ENCODE data around the gene KCTD21. TPM values are rescaled to one million over a fixed set of nuclear protein-coding genes. Genes with fewer than 3 reads are reported as not detected.
"Not testable (repeated sequence)": the region's sequence is repeated elsewhere in the genome, so short reads cannot be mapped to it uniquely, and the experiment has no call there.

KCTD21 gene, protein sequence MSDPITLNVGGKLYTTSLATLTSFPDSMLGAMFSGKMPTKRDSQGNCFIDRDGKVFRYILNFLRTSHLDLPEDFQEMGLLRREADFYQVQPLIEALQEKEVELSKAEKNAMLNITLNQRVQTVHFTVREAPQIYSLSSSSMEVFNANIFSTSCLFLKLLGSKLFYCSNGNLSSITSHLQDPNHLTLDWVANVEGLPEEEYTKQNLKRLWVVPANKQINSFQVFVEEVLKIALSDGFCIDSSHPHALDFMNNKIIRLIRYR
- 11.7 and 15.6 TPM in 2 replicates for total RNA-seq

DNA sequence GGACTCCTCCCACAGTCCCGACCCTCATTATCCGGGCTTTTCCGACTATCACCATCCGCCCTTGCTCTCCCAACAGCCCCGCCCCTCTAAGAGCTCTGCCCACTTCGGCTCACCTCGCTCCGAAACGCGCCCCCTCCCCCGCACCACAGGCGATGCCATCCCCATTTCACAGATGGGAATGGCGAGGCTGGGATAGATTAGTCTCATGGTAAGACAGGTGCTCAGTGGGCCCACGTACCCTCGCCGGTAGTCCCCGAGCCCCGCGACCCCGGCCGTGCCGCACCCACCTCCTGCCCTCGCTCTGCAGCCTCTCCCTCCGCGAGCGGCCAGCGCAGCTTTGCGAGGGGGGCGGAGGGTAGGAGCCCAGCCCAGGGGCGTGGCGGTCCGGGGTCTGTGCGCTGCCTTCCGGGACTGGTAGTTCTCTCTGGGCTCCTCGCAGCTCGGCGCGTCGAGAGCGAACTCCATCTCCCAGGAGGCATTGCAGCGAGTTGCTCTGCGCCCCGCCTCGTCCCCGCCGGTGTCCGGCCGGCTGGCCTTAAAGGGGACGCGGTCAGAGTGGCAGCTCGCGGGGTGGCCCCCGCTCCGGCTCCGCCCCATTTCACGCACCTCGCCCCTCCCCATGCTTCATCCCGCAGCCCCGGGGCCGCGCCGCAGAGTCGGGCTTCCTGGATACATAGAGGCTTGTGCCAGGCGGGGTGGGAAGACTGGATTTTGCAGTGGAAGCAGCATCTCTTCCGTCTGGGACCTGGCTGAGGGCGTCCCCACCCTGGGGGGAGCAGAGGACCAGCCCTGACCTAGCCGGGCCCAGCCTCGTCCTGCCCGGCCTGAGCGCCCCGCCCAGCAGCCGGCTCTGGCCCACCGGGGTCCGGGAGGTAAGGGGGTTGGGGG lies at the start of gene KCTD21, which contains the start of gene USP35:
Gene KCTD21 (minus strand): TSS at position 341 of the 888 bp plus-strand sequence. CDS start 14,072 bp downstream, outside the sequence.
Gene USP35 (plus strand): TSS at position 634 of the 888 bp plus-strand sequence. CDS start 7,327 bp downstream, outside the sequence.
- DNase-seq = peak; percentile 98

GRCh38 chr11:78237293-78238046 lies 49.0 kb upstream of the KCTD21 start:
- DNase-seq = no peak

DNA sequence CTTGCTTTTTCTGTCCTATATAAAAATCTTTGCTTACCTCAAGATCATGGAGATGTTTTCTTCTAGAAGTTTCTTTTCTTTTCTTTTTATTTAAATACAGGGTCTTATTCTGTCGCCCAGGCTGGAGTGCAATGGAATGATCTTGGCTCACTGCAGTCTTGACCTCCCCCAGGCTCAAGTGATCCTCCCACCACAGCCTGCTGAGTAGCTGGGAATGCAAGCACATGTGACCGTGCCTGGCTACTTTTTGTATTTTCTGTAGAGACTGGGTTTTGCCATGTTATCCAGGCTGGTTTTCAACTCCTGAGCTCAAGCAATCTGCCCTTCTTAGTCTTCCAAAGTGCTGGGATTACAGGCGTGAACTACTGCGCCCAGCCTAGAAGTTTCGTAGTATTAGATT lies 45.6 kb upstream of the KCTD21 start:
- DNase-seq = no peak

DNA sequence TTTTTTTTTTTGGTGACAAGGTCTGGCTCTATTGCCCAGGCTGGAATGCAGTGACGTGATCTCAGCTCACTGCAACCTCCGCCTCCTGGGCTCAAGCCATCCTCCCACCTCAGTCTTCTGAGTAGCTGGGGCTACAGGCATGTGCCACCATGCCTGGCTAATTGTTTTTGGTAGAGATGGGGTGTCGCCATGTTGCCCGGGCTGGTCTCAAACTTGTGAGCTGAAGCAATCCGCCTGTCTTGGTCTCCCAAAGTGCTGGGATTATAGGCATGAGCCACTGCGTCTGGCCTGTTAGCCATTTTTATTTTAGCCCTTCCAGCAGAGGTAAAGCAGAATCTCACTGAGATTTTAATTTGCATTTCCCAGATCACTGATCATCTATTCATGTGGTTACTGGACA lies 44.6 kb upstream of the KCTD21 start:
- DNase-seq = not testable (repeated sequence)

DNA sequence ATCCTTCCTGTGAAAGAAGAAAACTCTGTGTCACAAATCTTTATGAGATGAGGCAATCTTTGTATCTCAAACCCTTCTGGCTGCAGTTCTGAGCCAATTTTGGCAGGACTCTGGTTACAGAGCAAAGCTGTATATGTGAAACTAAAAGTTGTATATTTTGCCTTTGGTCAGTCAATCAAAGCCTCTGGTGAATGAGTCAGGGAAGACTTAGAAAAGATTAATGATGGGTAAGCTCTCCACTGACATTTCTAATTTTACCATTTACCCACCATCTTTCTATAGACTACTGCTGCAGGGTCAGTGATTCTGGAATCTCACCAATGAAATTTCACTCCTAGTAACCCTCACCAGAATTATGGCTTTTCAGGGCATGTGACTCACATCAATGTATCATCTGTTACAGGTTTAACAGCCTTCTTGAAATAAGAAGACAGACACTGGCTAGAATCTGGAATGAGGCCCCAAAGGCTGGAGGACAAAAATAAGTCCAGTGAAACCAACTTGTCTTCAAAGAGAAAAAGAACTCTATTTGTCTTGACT lies 43.6 kb upstream of the KCTD21 start:
- DNase-seq = no peak

DNA sequence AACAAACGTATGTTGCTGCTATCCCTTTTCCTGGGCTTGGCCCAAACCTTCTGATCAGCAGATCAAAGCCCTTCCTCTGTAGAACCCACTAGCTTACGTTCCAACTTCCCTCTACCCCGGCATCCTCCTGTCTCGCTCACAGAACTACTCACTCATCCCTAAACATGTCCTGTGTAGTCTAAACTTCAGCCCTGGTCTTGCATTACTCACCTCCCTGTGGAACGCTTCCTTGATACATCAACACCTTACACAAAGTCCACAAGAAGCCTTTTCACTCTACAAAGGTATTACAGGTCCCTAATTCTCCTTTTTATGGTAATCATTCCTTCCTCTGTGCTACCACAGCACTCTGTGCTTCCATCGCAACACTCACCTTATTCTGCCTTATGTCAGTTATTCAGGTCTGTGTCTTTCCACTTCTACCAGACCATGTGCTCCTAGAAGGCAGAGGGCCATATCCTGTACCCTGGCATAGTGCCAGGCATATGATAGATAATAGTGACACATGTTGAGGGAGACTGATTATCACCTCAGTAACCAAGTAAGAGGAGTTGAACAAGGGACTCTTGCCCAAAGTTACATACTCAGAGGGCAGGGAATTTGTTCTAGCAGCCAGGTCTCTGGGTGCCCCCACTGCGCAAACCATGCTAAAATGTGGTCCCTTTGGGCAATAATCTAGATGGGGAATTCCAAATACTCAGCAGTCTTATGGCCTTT lies 41.9 kb upstream of the KCTD21 start:
- DNase-seq = no peak

DNA sequence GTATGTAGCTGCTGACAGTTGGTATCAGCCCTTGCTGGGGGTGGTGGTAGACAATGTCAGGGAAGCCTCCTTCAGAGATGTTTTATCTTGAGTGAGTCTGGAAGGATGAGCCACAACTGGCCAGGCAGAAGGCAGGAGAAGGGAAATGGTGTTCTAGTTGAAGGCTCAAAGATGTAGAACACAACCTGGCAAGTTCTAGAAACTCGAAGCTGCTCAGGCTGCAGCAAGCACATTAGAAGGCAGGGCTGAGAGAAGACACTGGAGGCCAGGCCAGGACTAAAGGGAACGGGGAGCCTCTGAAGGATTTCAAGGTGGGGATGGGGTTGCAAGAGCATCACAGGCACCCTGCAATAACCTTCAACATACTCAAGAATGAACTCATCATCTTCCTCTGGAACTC lies 40.7 kb upstream of the KCTD21 start:
- DNase-seq = no peak

DNA sequence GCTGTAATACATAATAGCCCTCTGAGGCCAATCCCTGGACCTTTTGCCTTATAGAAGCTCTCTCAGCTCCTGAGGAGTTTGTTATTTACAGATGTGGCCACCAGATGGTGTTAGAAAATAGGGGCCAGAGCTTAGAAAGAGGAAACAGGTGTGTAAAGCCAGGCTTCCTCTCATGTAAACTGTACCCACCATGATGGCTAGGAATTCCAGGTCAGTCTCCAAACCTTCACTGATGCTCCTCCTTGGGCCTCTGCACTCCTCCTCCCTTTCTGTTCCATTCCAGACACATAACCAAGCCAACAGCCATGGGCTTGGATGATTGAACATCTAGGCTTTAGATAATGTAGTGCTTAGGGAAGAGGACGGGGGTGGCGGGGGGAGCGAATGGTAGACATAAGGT lies 40.0 kb upstream of the KCTD21 start:
- peak; percentile 87 for DNase-seq

DNA sequence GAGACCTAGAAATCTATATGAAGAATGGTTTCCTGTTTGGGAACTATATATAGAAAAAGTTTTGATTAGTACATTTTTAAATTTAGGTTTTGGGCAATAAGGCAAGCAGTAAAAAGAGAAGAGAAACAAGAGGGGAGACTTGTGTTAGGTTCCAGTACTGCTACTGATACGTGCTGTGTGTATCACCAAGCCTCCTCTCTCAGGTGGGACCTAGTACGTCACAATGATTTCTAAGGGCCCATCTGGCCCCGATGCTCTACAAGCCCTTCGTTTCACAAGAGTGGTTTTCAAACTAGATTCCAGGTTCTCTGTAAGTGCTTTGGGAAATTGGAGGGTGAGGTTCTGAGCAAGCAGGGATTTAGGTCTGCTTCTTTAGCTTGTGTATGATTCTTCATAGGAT lies 39.5 kb upstream of the KCTD21 start:
- DNase-seq = no peak

DNA sequence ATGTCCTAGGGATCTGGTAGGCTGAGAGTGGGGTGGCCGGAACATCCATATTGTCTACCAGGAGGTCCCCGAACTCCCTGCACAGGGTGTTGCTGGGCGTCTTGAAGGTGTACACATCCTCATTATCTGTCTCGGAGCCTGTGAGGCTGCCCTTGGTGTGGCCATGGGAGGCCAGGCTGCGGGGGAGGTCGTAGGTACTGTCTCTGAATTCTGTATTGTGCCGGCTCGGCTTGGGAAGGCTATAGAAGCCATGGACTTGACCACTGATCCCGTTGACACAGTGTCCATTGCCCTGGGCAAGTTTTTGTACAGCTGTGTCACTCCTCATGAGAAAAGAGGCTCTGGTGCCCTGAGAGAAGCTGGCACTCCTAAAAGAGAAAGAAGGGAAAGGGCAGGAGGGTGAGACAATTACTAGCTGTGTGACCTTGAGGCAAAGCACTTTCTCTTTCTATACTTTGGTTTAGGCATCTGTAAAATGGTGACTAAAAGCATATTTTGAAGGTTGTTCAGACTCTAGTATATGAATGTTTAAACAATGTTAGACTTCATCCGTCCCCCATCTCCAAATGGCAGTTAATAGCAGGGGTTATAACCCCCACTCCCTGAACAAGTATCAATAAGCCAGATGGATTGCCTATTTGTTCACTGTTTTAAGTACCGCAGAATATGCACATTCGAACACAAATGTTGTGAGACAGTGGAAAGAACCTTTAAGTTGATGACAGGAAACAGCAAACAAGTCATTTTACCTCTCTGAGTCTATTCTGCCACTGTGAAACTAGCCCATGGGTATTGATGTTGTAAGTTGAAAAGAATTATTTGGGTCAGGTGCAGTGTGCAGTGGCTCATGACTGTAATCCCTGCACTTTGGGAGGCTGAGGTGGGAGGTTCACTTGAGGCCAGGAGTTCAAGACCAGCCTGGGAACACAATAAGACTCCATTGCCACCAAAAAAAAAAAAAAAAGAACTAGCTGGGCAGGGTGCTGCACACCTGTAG lies 38.6 kb upstream of the KCTD21 start:
- DNase-seq = no peak

- DNase-seq = no peak
These were observed 36.5 kb upstream of the KCTD21 start for GRCh38 chr11:78224906-78225420.

- no peak for DNase-seq
These were observed 36.1 kb upstream of the KCTD21 start for GRCh38 chr11:78224506-78224905.

DNA sequence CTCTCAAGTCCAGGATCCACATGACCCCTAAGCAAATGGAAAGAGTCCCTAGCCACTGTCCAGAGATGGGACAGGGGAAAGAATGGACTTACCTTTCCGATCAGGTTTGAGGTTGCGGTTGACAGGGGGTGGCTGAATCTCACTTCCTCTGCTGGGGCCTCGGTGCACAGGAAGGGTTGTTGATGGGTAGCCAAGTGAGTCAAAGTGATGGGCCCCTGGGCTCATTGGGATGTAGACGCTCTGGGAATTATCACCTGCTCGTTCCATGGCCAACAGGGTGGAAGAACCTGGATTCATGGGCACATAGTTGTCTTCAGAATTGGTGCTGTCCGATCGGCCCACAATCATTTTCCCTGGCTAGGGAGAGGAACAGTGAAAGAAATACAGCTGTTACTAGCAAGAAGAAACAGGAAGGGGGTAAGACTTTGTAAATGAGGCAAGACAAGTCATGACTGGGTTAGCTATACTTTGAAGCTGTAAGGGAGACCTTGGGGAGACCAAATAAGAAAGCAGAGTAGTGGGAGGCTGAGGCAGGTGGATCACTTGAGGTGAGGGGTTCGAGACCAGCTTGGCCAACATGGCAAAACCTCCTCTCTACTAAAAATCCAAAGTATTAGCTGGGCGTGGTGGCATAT lies 35.0 kb upstream of the KCTD21 start:
- DNase-seq = no peak

GRCh38 chr11:78222726-78223125 lies 34.3 kb upstream of the KCTD21 start:
- DNase-seq = not testable (repeated sequence)

GRCh38 chr11:78221396-78222315 lies 33.2 kb upstream of the KCTD21 start:
- no peak for DNase-seq

GRCh38 chr11:78220218-78221157 lies 32.1 kb upstream of the KCTD21 start:
- DNase-seq = no peak

DNA sequence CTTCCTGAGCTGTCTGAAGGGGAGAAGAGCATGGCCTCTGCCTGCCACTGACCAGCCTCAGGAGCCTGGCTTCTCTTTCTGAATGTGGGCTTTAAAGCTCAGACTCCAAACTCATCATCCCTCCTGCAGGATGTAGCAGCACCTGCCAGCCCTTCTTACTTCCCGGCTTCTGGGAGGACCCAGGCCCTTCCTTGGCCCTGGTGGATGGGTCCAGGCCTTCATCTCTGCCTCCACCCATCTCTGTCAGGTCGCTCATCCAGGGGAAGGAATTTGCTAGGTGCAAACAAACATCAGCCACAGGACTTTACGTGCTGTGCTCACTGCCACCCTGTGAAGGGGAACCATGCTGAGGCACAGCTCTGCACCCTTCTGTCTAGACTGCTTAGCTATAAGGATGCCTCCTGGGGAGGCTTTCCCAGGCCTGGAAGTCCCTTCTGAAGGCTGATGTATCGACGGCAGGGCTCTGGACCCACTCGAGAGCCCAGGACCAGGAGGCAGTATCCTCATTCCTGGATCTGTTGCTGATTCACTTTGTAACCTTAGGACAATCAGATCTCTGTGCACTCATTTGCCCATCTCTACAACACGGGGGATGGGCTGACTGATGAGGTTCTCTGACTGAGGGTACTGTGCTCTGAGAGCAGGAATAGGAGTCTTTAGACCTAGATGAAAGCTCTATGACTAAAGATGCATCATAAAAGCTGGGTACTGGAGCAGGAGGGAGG lies 31.2 kb upstream of the KCTD21 start:
- no peak for DNase-seq
